ENCODE measurements around the gene EFNA3. TPM values are rescaled to one million over a fixed set of nuclear protein-coding genes. Genes with fewer than 3 reads are reported as not detected.
A peak's percentile ranks its signal among the peaks of the same experiment; 100 is the strongest.

Gene EFNA3
- total and polyA plus RNA-seq, 9 of the 15 experiments (the other 6 are each of a cell fraction or from before 2014, with no cell fraction given): 0.59 to 7.9 (median 4.7) TPM

- no peak for TF ChIP-seq ZNF695 (CRISPR knock-in tag; IDR thresholded peaks at IDR 0.05)
- TF ChIP-seq ZBTB34 (CRISPR knock-in tag; IDR thresholded peaks at IDR 0.05): no peak
- TF ChIP-seq SMAD4 (CRISPR knock-in tag; conservative IDR thresholded peaks at IDR 0.05): peak; percentile 84
- TF ChIP-seq ZNF41 (CRISPR knock-in tag; conservative IDR thresholded peaks at IDR 0.05): no peak
- TF ChIP-seq E4F1 (CRISPR knock-in tag; IDR thresholded peaks at IDR 0.05; ENCODE audit: borderline replicate concordance): no peak
- TF ChIP-seq CGGBP1 (CRISPR knock-in tag; IDR thresholded peaks at IDR 0.05): no peak
- peak in 1 of 2 experiments; percentile 47; a peak in 1 of 4 replicates for TF ChIP-seq ZNF318 (IDR thresholded peaks at IDR 0.05; ENCODE audit: borderline replicate concordance in 1 of 2, low read depth in 1 of 2)
- TF ChIP-seq ZC3H4 (CRISPR knock-in tag; IDR thresholded peaks at IDR 0.05; ENCODE audit: borderline replicate concordance): no peak
- TF ChIP-seq MEIS2 (IDR thresholded peaks at IDR 0.05; ENCODE audit: partially characterized antibody): peak; percentile 16
- TF ChIP-seq RBM25 (IDR thresholded peaks at IDR 0.05; ENCODE audit: low read depth, low read length, severe bottlenecking): no peak
- no peak for TF ChIP-seq XRCC5 (IDR thresholded peaks at IDR 0.05; ENCODE audit: low read depth, low read length)
- TF ChIP-seq ZNF77 (CRISPR knock-in tag; IDR thresholded peaks at IDR 0.05): no peak
- TF ChIP-seq BCL6 (CRISPR knock-in tag; IDR thresholded peaks at IDR 0.05): no peak
- peak; percentile 67; the same call in 1 of the 2 replicates for TF ChIP-seq MYNN (IDR thresholded peaks at IDR 0.05)
- TF ChIP-seq MYNN (CRISPR knock-in tag; IDR thresholded peaks at IDR 0.05): no peak
- TF ChIP-seq ZNF24 (IDR thresholded peaks at IDR 0.05): no peak
- no peak; the same call in 1 of the 2 replicates for TF ChIP-seq ZNF143 (CRISPR knock-in tag; IDR thresholded peaks at IDR 0.05)
These were observed 56.3 kb downstream of the EFNA3 start (continued) for GRCh38 chr1:155134880-155135414.
